GM12878 (cell line): ENCODE data around the gene MCM3. TPM values are rescaled to one million over a fixed set of nuclear protein-coding genes. Genes with fewer than 3 reads are reported as not detected.

Experiments
- ATAC-seq: fragments of 200-7000 bp; cut with Tn5 transposase; 3 replicates; pipeline ENCODE4 v1.9.1; 2020; ENCODE audit warnings: mild to moderate bottlenecking, moderate library complexity
- BruUV-seq: library from RNA; stranded (reverse); fragments of 400-500 nt; replicated peaks from 2 replicates; lab custom pipeline; 2021; lab: Mats Ljungman, UMichigan
- CTCF ChIA-PET: fragments of 300-600 bp; sonication (Branson Sonifier 250); formaldehyde crosslinking; extraction: SDS; loops from one replicate; lab custom pipeline; 2021; ENCODE audit warnings: inconsistent platforms; lab: Yijun Ruan, JAX
- POLR2A ChIA-PET: fragments of 350-600 bp; formaldehyde crosslinking; extraction: SDS; loops from one replicate; lab custom pipeline; 2021; ENCODE audit warnings: inconsistent platforms; lab: Charles Lee
- RAD21 ChIA-PET: fragments of 300-600 bp; sonication (Branson Sonifier 250); formaldehyde crosslinking; loops from one replicate; lab custom pipeline; 2023; ENCODE audit warnings: antibody characterized with exemption; ENCODE audit not compliant: unreplicated experiment; lab: Charles Lee
- SMC1A ChIA-PET: fragments of 300-600 bp; sonication (Branson Sonifier 250); formaldehyde crosslinking; loops from one replicate; lab custom pipeline; 2023; ENCODE audit not compliant: unreplicated experiment, uncharacterized antibody; lab: Charles Lee
- DNase-seq: peaks from one replicate; pipeline ENCODE4 v3.0.0-alpha.2; 2011; ENCODE audit warnings: low read depth, low spot score
- FAIRE-seq: peaks from 3 replicates; lab custom pipeline; 2011; peaks lifted over from hg19 to GRCh38; lab: Jason Lieb, UNC
- H2AFZ ChIP-seq: 2 replicates; pipeline ENCODE4 v1.6.0; 2011; ENCODE audit warnings: low read depth, low read length, control low read depth; ENCODE audit not compliant: control insufficient read depth
- H3K27ac ChIP-seq: 2 replicates; pipeline ENCODE4 v1.5.1; 2011; ENCODE audit warnings: control low read depth; ENCODE audit not compliant: control insufficient read depth, insufficient read depth
- H3K27me3 ChIP-seq, 2 experiments: replicated peaks in 1 of 2; 2 replicates each; pipeline versions ENCODE4 v1.6.0 to v1.6.1; 2011; ENCODE audit warnings: low read length in 1 of 2; ENCODE audit not compliant: control insufficient read depth in 2 of 2, insufficient read depth in 2 of 2
- H3K36me3 ChIP-seq, 2 experiments: 2 replicates each; pipeline ENCODE4 v1.5.1; 2011; ENCODE audit warnings: low read length in 1 of 2; ENCODE audit not compliant: control insufficient read depth in 2 of 2, insufficient read depth in 2 of 2
- H3K4me1 ChIP-seq: 2 replicates; pipeline ENCODE4 v1.6.1; 2011; ENCODE audit warnings: mild to moderate bottlenecking, low read length, moderate library complexity, mixed read lengths; ENCODE audit not compliant: control insufficient read depth, insufficient read depth
- H3K4me2 ChIP-seq: 2 replicates; pipeline ENCODE4 v1.6.0; 2011; ENCODE audit warnings: control low read depth; ENCODE audit not compliant: control insufficient read depth, insufficient read depth
- H3K4me3 ChIP-seq: fragments of 200-600 bp; sonication (generic); 2 replicates; pipeline ENCODE4 v1.5.1; 2016
- H3K79me2 ChIP-seq: 2 replicates; pipeline ENCODE4 v1.6.0; 2011; ENCODE audit warnings: low read length; ENCODE audit not compliant: control insufficient read depth, insufficient read depth
- H3K9ac ChIP-seq: 2 replicates; pipeline ENCODE4 v1.8.0; 2011; ENCODE audit warnings: low read length, control low read depth, mixed read lengths; ENCODE audit not compliant: control insufficient read depth, insufficient read depth
- H3K9me3 ChIP-seq: replicated peaks from 3 replicates; pipeline ENCODE4 v1.5.1; 2011; ENCODE audit warnings: mild to moderate bottlenecking, low read length; ENCODE audit not compliant: control insufficient read depth, insufficient read depth
- H4K20me1 ChIP-seq: 2 replicates; pipeline ENCODE4 v1.6.0; 2011; ENCODE audit not compliant: control insufficient read depth, insufficient read depth
- CBFB ChIP-seq: IDR thresholded peaks from 2 replicates; pipeline ENCODE4 v1.6.1; 2016; ENCODE audit warnings: antibody characterized with exemption, low read depth
- CBX3 ChIP-seq: fragments of 200-600 bp; sonication (generic); IDR thresholded peaks from 2 replicates; pipeline ENCODE4 v1.6.1; 2016; ENCODE audit warnings: low read depth, borderline replicate concordance
- MYB ChIP-seq: fragments of 150-350 bp; IDR thresholded peaks from 2 replicates; pipeline ENCODE4 v1.6.1; 2014; ENCODE audit warnings: mild to moderate bottlenecking, low read depth, low read length, borderline replicate concordance
- NR2C1 ChIP-seq: fragments of 450-650 bp; IDR thresholded peaks from 2 replicates; pipeline ENCODE4 v1.6.1; 2017; ENCODE audit warnings: antibody characterized with exemption, mild to moderate bottlenecking, moderate library complexity
- RELA ChIP-seq: fragments of 450-650 bp; IDR thresholded peaks from 2 replicates; pipeline ENCODE4 v1.8.0; 2014; ENCODE audit warnings: borderline replicate concordance; ENCODE audit not compliant: partially characterized antibody
- SMARCA5 ChIP-seq: fragments of 450-650 bp; IDR thresholded peaks from 2 replicates; pipeline ENCODE4 v1.6.1; 2017; ENCODE audit warnings: mild to moderate bottlenecking
- SPI1 ChIP-seq: IDR thresholded peaks from 2 replicates; pipeline ENCODE4 v1.6.1; 2011; ENCODE audit warnings: low read depth, mild to moderate bottlenecking, low read length, moderate library complexity, borderline replicate concordance; ENCODE audit not compliant: insufficient read depth
- SREBF2 ChIP-seq: IDR thresholded peaks from 2 replicates; pipeline ENCODE4 v1.6.1; 2012; ENCODE audit warnings: mild to moderate bottlenecking, low read length
- WGBS: methylation state at CpG from one replicate; pipeline ENCODE4 v1.1.6; 2016; ENCODE audit warnings: low lambda C conversion rate; ENCODE audit not compliant: insufficient replicate concordance, insufficient coverage; ENCODE audit errors: missing lambda C conversion rate; 5-methylcytosine and 5-hydroxymethylcytosine counted together
- in situ Hi-C: fragments of 300-500 bp; cut with MboI; formaldehyde crosslinking; loops from 9 replicates; pipeline ENCODE4 v1.14.3; 2018; ENCODE audit warnings: mixed read lengths
- intact Hi-C: fragments of 100-400 bp; cut with micrococcal nuclease; formaldehyde crosslinking; loops from one replicate; pipeline ENCODE4 v1.14.2; 2022; ENCODE audit not compliant: unreplicated experiment
- polyA plus RNA-seq, 11 experiments: library from polyadenylated mRNA; depleted of rRNA in 4 of 11; unstranded in 6 of 11; stranded (reverse) in 5 of 11; fragments of >200 nt; fragmentation: Nextera tagmentation in 4 of 11; fragmentation: Illumina TruSeq in 1 of 11; extraction: Ambion mirVana in 4 of 11; extraction: Trizol in 1 of 11; gene quantifications; 1 replicate in 1 of 11; 2 replicates in 10 of 11; pipeline versions ENCODE4 v1.2.1 to v1.2.3, GENCODE V29; 2011 to 2016; ENCODE audit warnings: inconsistent platforms in 2 of 11, missing spikeins in 2 of 11, low read depth in 1 of 11
- total RNA-seq, 4 experiments: library from RNA; depleted of rRNA in 3 of 4; stranded (reverse); fragments of >200 nt in 3 of 4; fragmentation: Illumina TruSeq in 1 of 4; extraction: Trizol in 1 of 4; gene quantifications; 2 replicates each; pipeline versions ENCODE4 v1.2.1 to v1.2.3, GENCODE V29; 2013 to 2021
- TF ChIP-seq, protein P1 (sequence below): fragments of 450-650 bp; IDR thresholded peaks from 2 replicates; pipeline ENCODE4 v1.6.1; 2016; ENCODE audit warnings: mild to moderate bottlenecking

MCM3 gene
- total and polyA plus RNA-seq, 10 of the 15 experiments (the other 5 are each of a cell fraction or from before 2014, with no cell fraction given), result 74.1 to 265 (median 214) TPM

DNA sequence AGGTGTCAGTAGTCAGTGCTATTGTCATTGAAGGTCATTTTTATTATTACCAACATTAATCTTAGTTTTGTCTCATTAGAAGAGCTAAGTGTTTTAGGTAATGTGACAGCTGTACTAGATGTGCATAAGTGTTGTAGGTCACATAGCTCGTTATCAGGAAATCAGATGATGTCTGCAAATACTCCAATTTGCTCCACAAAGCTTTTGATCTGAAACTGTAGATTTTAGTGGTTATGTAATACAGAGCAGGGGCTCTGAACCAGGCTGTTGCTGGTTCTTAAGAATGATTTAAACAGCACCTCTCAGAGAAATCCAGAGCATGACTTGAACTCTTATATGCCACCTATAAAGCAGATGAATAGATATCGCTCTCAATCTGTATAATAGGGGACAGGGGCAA, 42.7 kb downstream of the MCM3 start:
- no TSS peak for BruUV-seq
- RAD21 ChIA-PET, result interaction anchor here (1.3 kb wide), 1 partner anchor 10 kb away, joined by 3 read pairs; no protein-coding TSS in a partner anchor
- H3K4me2 ChIP-seq, result no peak overlapping the region
- no peak for DNase-seq
- CTCF ChIA-PET, result interaction anchor here (0.6 to 3.6 kb wide), 5 partner anchors 9 to 86 kb away, joined by 3 to 13 read pairs (median 4); no protein-coding TSS in a partner anchor
- WGBS, result 0% methylated on average over 2 of the region's 2 CpGs
- H3K4me3 ChIP-seq, result no peak overlapping the region
- H4K20me1 ChIP-seq, result no peaks in the 10 kb centered on the region
- H3K27me3 ChIP-seq, result peaks cover 2 to 5% of the 10 kb centered on the region in 2 experiments; a peak in 2 of 4 replicates
- intact Hi-C loops, result no loop called here
- H3K79me2 ChIP-seq, result no peaks in the 10 kb centered on the region
- no peaks in the 10 kb centered on the region for H3K9me3 ChIP-seq
- no peak overlapping the region for H2AFZ ChIP-seq
- ATAC-seq, result no peak
- TF ChIP-seq SPI1 (no peak), MYB (no peak), NR2C1 (no peak), SREBF2 (no peak), CBFB (no peak), CBX3 (no peak), SMARCA5 (no peak), RELA (no peak)
- TF ChIP-seq, protein P1, sequence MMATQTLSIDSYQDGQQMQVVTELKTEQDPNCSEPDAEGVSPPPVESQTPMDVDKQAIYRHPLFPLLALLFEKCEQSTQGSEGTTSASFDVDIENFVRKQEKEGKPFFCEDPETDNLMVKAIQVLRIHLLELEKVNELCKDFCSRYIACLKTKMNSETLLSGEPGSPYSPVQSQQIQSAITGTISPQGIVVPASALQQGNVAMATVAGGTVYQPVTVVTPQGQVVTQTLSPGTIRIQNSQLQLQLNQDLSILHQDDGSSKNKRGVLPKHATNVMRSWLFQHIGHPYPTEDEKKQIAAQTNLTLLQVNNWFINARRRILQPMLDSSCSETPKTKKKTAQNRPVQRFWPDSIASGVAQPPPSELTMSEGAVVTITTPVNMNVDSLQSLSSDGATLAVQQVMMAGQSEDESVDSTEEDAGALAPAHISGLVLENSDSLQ, result no peak
- POLR2A ChIA-PET, result no interaction called here
- H3K36me3 ChIP-seq, result no peaks in the 10 kb centered on the region
- no peak for FAIRE-seq
- H3K9ac ChIP-seq, result no peak overlapping the region
- in situ Hi-C loops, result no loop called here
- SMC1A ChIA-PET, result interaction anchor here (1.0 to 3.9 kb wide), 5 partner anchors 9 to 156 kb away, joined by 3 to 24 read pairs (median 3); no protein-coding TSS in a partner anchor
- no peak overlapping the region for H3K27ac ChIP-seq
- no peaks in the 10 kb centered on the region for H3K4me1 ChIP-seq
